ENCODE results near the gene DCUN1D3. TPM values are rescaled to one million over a fixed set of nuclear protein-coding genes. Genes with fewer than 3 reads are reported as not detected.
A peak's percentile ranks its signal among the peaks of the same experiment; 100 is the strongest.

Gene DCUN1D3
- total RNA-seq, 1 experiment from 2014 or later = 17.0 TPM

DNA sequence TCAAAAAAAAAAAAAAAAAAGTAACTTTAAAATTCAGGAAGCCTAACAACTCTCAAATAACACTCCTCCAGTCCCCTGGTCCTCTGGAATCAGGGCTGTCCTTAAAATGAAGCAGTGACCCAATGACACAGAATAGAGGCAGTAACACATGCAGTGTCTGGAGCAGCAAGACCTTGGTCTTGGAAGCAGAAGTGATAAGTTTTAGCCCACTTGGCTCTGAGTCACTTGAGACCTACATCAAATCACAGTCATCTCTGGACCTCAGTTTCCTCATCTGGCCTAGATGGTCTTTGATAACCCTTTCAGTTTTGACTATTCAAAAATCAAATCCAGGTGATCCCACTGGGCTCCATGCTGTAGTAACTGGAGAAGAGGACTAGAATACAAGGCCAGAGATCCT lies 39.5 kb upstream of the DCUN1D3 start:
- Mint-ChIP-seq H3K4me3 (ENCODE audit: low read depth, unreplicated experiment) (no peak overlapping the region), H3K27me3 (ENCODE audit: unreplicated experiment) (no peaks in the 10 kb centered on the region), H3K9me3 (ENCODE audit: low read depth, unreplicated experiment) (no peaks in the 10 kb centered on the region), H3K4me1 (ENCODE audit: low read depth, unreplicated experiment) (peaks cover 8% of the 10 kb centered on the region), H3K36me3 (ENCODE audit: insufficient read depth, unreplicated experiment) (no peaks in the 10 kb centered on the region), H3K27ac (ENCODE audit: unreplicated experiment) (no peak overlapping the region)
- CTCF ChIA-PET = no interaction called here
- no TSS peak for BruUV-seq (replicated peaks)
- no peak for DNase-seq
- TF ChIP-seq, protein P1, sequence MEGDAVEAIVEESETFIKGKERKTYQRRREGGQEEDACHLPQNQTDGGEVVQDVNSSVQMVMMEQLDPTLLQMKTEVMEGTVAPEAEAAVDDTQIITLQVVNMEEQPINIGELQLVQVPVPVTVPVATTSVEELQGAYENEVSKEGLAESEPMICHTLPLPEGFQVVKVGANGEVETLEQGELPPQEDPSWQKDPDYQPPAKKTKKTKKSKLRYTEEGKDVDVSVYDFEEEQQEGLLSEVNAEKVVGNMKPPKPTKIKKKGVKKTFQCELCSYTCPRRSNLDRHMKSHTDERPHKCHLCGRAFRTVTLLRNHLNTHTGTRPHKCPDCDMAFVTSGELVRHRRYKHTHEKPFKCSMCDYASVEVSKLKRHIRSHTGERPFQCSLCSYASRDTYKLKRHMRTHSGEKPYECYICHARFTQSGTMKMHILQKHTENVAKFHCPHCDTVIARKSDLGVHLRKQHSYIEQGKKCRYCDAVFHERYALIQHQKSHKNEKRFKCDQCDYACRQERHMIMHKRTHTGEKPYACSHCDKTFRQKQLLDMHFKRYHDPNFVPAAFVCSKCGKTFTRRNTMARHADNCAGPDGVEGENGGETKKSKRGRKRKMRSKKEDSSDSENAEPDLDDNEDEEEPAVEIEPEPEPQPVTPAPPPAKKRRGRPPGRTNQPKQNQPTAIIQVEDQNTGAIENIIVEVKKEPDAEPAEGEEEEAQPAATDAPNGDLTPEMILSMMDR (IDR thresholded peaks at IDR 0.05; ENCODE audit: unreplicated experiment) = no peak
- intact Hi-C loops (cut with micrococcal nuclease; ENCODE audit: unreplicated experiment) = no loop called here

DNA sequence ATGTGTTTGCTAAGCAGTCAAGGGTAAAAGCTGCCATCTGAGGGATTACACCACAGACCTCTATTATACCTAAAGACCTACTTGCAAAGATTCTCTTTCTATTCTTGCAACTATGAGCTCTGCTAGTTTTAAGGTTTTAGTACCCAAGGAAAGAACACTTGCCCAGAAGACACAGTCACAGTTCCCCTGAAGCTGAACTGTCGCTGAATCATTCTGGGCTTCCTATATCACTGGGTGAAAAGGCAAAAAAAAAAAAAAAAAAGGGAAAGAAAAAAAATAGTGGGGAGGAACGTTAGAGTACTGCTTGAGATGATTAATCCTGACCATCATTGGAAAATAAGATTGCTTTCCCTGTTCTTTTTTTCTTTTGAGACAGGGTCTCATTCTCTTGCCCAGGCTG lies 38.3 kb upstream of the DCUN1D3 start:
- CTCF ChIA-PET = interaction anchor here (0.6 to 0.9 kb wide), 4 partner anchors 16 to 117 kb away, joined by 3 to 9 read pairs (median 6); no protein-coding TSS in a partner anchor
- intact Hi-C loops (cut with micrococcal nuclease; ENCODE audit: unreplicated experiment) = no loop called here
- no peak overlapping the region for H3K4me3 Mint-ChIP-seq (ENCODE audit: low read depth, unreplicated experiment)
- TF ChIP-seq, protein P1 (IDR thresholded peaks at IDR 0.05; ENCODE audit: unreplicated experiment) = no peak
- peaks cover 8% of the 10 kb centered on the region for H3K4me1 Mint-ChIP-seq (ENCODE audit: low read depth, unreplicated experiment)
- H3K9me3 Mint-ChIP-seq (ENCODE audit: low read depth, unreplicated experiment) = no peaks in the 10 kb centered on the region
- no peaks in the 10 kb centered on the region for H3K27me3 Mint-ChIP-seq (ENCODE audit: unreplicated experiment)
- H3K27ac Mint-ChIP-seq (ENCODE audit: unreplicated experiment) = no peak overlapping the region
- H3K36me3 Mint-ChIP-seq (ENCODE audit: insufficient read depth, unreplicated experiment) = no peaks in the 10 kb centered on the region
- no peak for DNase-seq
- no TSS peak for BruUV-seq (replicated peaks)

DNA sequence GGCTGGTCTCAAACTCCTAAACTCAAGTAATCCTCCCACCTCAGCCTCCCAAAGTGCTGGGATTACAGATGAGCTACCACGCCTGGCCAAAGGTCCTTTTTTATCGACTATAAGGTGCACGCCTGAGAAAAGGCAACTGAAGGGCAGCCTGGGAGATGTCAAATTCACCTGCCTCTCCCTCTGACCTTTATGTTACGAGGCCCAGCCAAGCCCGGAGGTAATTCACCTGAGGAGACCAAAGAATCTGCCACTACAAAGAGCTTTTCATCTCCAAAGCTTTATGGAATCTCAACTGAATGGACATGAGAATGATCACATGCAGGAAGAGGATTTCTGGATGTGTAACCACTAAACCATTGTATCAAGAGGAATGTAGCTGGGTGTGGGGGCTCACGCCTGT lies 37.6 kb upstream of the DCUN1D3 start:
- no peaks in the 10 kb centered on the region for H3K36me3 Mint-ChIP-seq (ENCODE audit: insufficient read depth, unreplicated experiment)
- no peak overlapping the region for H3K27ac Mint-ChIP-seq (ENCODE audit: unreplicated experiment)
- no TSS peak for BruUV-seq (replicated peaks)
- no peaks in the 10 kb centered on the region for H3K9me3 Mint-ChIP-seq (ENCODE audit: low read depth, unreplicated experiment)
- TF ChIP-seq, protein P1 (IDR thresholded peaks at IDR 0.05; ENCODE audit: unreplicated experiment) = no peak
- H3K27me3 Mint-ChIP-seq (ENCODE audit: unreplicated experiment) = no peaks in the 10 kb centered on the region
- intact Hi-C loops (cut with micrococcal nuclease; ENCODE audit: unreplicated experiment) = no loop called here
- CTCF ChIA-PET = interaction anchor here (0.7 to 1.0 kb wide), 4 partner anchors 15 to 118 kb away, joined by 4 to 9 read pairs (median 6); no protein-coding TSS in a partner anchor
- H3K4me1 Mint-ChIP-seq (ENCODE audit: low read depth, unreplicated experiment) = peaks cover 8% of the 10 kb centered on the region
- peak; percentile 16 for DNase-seq
- no peak overlapping the region for H3K4me3 Mint-ChIP-seq (ENCODE audit: low read depth, unreplicated experiment)

DNA sequence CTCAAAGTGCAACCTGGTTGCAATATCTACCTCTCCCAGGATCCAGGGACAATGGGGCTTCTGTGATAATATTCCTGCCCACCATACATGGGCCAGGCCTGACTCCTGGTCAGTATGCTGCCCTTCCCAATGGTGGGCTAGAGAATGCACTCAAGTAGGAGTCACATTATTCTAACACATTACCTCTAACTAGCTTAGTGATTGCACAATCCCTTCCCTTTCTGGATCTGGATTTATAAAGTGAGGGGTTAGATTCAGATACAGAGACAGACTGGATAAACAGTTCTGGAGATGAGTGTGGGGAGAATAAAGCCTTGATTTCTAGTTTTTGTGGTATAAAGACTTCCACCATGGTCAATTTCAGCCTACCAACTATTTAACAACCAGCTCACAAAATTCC lies 33.4 kb upstream of the DCUN1D3 start:
- BruUV-seq (replicated peaks) = no TSS peak
- DNase-seq = no peak
- Mint-ChIP-seq H3K27ac (ENCODE audit: unreplicated experiment) (no peak overlapping the region), H3K36me3 (ENCODE audit: insufficient read depth, unreplicated experiment) (no peaks in the 10 kb centered on the region), H3K9me3 (ENCODE audit: low read depth, unreplicated experiment) (no peaks in the 10 kb centered on the region), H3K27me3 (ENCODE audit: unreplicated experiment) (no peaks in the 10 kb centered on the region), H3K4me1 (ENCODE audit: low read depth, unreplicated experiment) (no peaks in the 10 kb centered on the region), H3K4me3 (ENCODE audit: low read depth, unreplicated experiment) (no peak overlapping the region)
- intact Hi-C loops (cut with micrococcal nuclease; ENCODE audit: unreplicated experiment) = no loop called here
- TF ChIP-seq, protein P1 (IDR thresholded peaks at IDR 0.05; ENCODE audit: unreplicated experiment) = no peak
- CTCF ChIA-PET = interaction anchor here (1.0 kb wide), 1 partner anchor 41 kb away, joined by 3 read pairs; no protein-coding TSS in a partner anchor
